Esophagus muscularis mucosa (tissue), 3 donors: Measurements from ENCODE around the gene TTC33.

Source experiments
- POLR2A ChIP-seq: fragments of 450-650 bp; IDR thresholded peaks from one replicate; pipeline ENCODE4 v1.6.1; 2017; ENCODE audit warnings: antibody characterized with exemption, moderate library complexity, mild to moderate bottlenecking, low read depth
- TF ChIP-seq, protein P1 (sequence below), 3 experiments: fragments of 200-600 bp in 2 of 3; fragments of 450-650 bp in 1 of 3; sonication (generic) in 2 of 3; IDR thresholded peaks; one replicate each; pipeline ENCODE4 v1.5.1; 2017 to 2019; ENCODE audit warnings: antibody characterized with exemption in 3 of 3, mild to moderate bottlenecking in 2 of 3, moderate library complexity in 1 of 3

DNA sequence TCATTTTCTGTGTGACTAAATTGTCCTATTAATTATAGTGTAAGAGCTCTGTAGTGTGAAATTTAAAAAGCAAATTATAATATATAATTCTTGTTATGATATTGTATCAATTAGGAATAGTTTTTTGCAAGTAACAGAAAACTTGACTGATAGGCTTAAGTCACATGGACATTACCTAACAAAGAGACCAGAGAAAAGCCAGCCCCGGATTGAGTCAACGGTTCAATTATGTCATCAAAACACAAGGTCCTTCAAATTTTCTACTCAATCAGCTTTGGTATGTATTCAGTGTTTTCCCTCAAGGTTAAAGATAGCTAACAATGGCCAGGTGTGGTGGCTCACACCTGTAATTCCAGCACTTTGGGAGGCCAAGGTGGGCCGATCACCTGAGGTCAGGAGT is 202.8 kb downstream of the TTC33 start:
- TF ChIP-seq, protein P1, sequence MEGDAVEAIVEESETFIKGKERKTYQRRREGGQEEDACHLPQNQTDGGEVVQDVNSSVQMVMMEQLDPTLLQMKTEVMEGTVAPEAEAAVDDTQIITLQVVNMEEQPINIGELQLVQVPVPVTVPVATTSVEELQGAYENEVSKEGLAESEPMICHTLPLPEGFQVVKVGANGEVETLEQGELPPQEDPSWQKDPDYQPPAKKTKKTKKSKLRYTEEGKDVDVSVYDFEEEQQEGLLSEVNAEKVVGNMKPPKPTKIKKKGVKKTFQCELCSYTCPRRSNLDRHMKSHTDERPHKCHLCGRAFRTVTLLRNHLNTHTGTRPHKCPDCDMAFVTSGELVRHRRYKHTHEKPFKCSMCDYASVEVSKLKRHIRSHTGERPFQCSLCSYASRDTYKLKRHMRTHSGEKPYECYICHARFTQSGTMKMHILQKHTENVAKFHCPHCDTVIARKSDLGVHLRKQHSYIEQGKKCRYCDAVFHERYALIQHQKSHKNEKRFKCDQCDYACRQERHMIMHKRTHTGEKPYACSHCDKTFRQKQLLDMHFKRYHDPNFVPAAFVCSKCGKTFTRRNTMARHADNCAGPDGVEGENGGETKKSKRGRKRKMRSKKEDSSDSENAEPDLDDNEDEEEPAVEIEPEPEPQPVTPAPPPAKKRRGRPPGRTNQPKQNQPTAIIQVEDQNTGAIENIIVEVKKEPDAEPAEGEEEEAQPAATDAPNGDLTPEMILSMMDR (IDR thresholded peaks at IDR 0.05) = no peak
- no peak for TF ChIP-seq POLR2A
